ENCODE measurements around the gene DYRK3.

DNA sequence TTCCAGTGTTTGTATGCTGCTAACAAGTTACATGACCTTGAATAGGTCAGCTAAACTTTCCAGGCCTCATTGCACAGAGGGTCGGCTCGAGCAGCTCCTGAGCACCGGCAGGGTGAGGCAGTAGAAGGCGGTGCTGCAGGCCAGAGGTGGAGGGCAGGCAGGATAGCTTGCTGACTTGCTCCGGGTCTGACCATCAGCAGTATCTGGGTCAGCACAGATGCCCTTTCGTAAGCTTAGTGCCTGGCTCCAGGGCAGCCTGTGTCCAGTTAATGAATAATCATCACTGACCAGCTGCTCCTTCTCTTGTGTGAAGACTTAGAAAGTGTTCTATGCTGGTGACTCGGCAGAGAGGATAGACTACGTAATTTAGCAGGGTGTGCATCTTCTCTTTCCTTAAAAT, 56.3 kb downstream of the DYRK3 start:
- TF ChIP-seq POLR2A (IDR thresholded peaks at IDR 0.05; ENCODE audit: low read length) = no peak
- TF ChIP-seq GATA1 (IDR thresholded peaks at IDR 0.05; ENCODE audit: low read depth, low read length) = no peak
